HepG2 (cell line): ENCODE data around the gene CCDC33. TPM values are rescaled to one million over a fixed set of nuclear protein-coding genes. Genes with fewer than 3 reads are reported as not detected.
A peak's percentile ranks its signal among the peaks of the same experiment; 100 is the strongest.

Experiments
- ATAD3A ChIP-seq: sonication (generic); formaldehyde crosslinking; IDR thresholded peaks from 2 replicates; pipeline ENCODE4 v1.4.0; 2020; ENCODE audit warnings: missing genetic modification reagents
- ELF1 ChIP-seq: sonication (generic); formaldehyde crosslinking; IDR thresholded peaks from 2 replicates; pipeline ENCODE4 v1.4.0; 2020; ENCODE audit warnings: missing genetic modification reagents
- EZH2 ChIP-seq: conservative IDR thresholded peaks from 2 replicates; pipeline ENCODE4 v1.6.1; 2012; ENCODE audit warnings: mild to moderate bottlenecking, low read depth, low read length, moderate library complexity
- GLI4 ChIP-seq: sonication (generic); formaldehyde crosslinking; IDR thresholded peaks from 2 replicates; pipeline ENCODE4 v1.5.1; 2020; ENCODE audit warnings: missing genetic modification reagents, mild to moderate bottlenecking, moderate library complexity, borderline replicate concordance
- GPBP1L1 ChIP-seq: sonication (generic); formaldehyde crosslinking; IDR thresholded peaks from 2 replicates; pipeline ENCODE4 v1.5.0; 2020; ENCODE audit warnings: mild to moderate bottlenecking, missing genetic modification reagents
- HNRNPL ChIP-seq: fragments of 200-400 bp; formaldehyde crosslinking; IDR thresholded peaks from 2 replicates; pipeline ENCODE4 v1.6.1; 2017; ENCODE audit warnings: mild to moderate bottlenecking, low read depth, low read length
- NR2C2 ChIP-seq: sonication (generic); formaldehyde crosslinking; IDR thresholded peaks from 2 replicates; pipeline ENCODE4 v1.4.0; 2020; ENCODE audit warnings: missing genetic modification reagents, mild to moderate bottlenecking, moderate library complexity, borderline replicate concordance
- NR2F1 ChIP-seq, 2 experiments: fragments of 450-650 bp in 1 of 2; formaldehyde crosslinking in 1 of 2; IDR thresholded peaks; 2 replicates each; pipeline versions ENCODE4 v1.5.0 to v1.6.1; 2016 to 2020; ENCODE audit warnings: mild to moderate bottlenecking in 1 of 2, missing compliant biosample characterization in 1 of 2, missing genetic modification reagents in 1 of 2, moderate library complexity in 1 of 2
- RFX1 ChIP-seq: fragments of 450-650 bp; IDR thresholded peaks from 2 replicates; pipeline ENCODE4 v1.6.1; 2017
- SRY ChIP-seq: sonication (generic); formaldehyde crosslinking; IDR thresholded peaks from 2 replicates; pipeline ENCODE4 v1.8.0; 2022; ENCODE audit warnings: mild to moderate bottlenecking, missing genetic modification reagents
- TP53 ChIP-seq: sonication (generic); formaldehyde crosslinking; conservative IDR thresholded peaks from 2 replicates; pipeline ENCODE4 v1.4.0; 2020; ENCODE audit warnings: missing genetic modification reagents
- ZBTB44 ChIP-seq: sonication (generic); formaldehyde crosslinking; IDR thresholded peaks from 2 replicates; pipeline ENCODE4 v1.4.0; 2020; ENCODE audit warnings: missing genetic modification reagents
- ZNF138 ChIP-seq: sonication (generic); formaldehyde crosslinking; IDR thresholded peaks from 2 replicates; pipeline ENCODE4 v1.5.0; 2020; ENCODE audit warnings: mild to moderate bottlenecking, low read depth, missing genetic modification reagents
- ZNF253 ChIP-seq: sonication (generic); formaldehyde crosslinking; IDR thresholded peaks from 2 replicates; pipeline ENCODE4 v1.8.0; 2022; ENCODE audit warnings: mild to moderate bottlenecking, missing genetic modification reagents, borderline replicate concordance
- ZNF280B ChIP-seq: sonication (generic); formaldehyde crosslinking; IDR thresholded peaks from 2 replicates; pipeline ENCODE4 v1.5.0; 2020; ENCODE audit warnings: missing genetic modification reagents, mild to moderate bottlenecking, borderline replicate concordance
- ZNF501 ChIP-seq: sonication (generic); formaldehyde crosslinking; IDR thresholded peaks from 2 replicates; pipeline ENCODE4 v1.5.1; 2020; ENCODE audit warnings: mild to moderate bottlenecking, moderate library complexity, missing genetic modification reagents
- ZNF513 ChIP-seq: sonication (generic); formaldehyde crosslinking; conservative IDR thresholded peaks from 2 replicates; pipeline ENCODE4 v1.5.0; 2020; ENCODE audit warnings: missing genetic modification reagents
- ZNF589 ChIP-seq: sonication (generic); formaldehyde crosslinking; conservative IDR thresholded peaks from 2 replicates; pipeline ENCODE4 v1.8.0; 2022; ENCODE audit warnings: mild to moderate bottlenecking, moderate library complexity, missing genetic modification reagents
- ZNF672 ChIP-seq: sonication (generic); formaldehyde crosslinking; IDR thresholded peaks from 2 replicates; pipeline ENCODE4 v1.8.1; 2022; ENCODE audit warnings: missing genetic modification reagents
- ZNF724P ChIP-seq: sonication (generic); formaldehyde crosslinking; IDR thresholded peaks from 2 replicates; pipeline ENCODE4 v1.8.0; 2022; ENCODE audit warnings: missing genetic modification reagents, borderline replicate concordance
- ZNF737 ChIP-seq: sonication (generic); formaldehyde crosslinking; IDR thresholded peaks from 2 replicates; pipeline ENCODE4 v1.5.0; 2020; ENCODE audit warnings: missing genetic modification reagents, mild to moderate bottlenecking, borderline replicate concordance
- ZSCAN21 ChIP-seq: sonication (generic); formaldehyde crosslinking; IDR thresholded peaks from 2 replicates; pipeline ENCODE4 v1.8.0; 2022; ENCODE audit warnings: mild to moderate bottlenecking, missing genetic modification reagents, moderate library complexity, borderline replicate concordance
- ZSCAN22 ChIP-seq: sonication (generic); formaldehyde crosslinking; IDR thresholded peaks from 2 replicates; pipeline ENCODE4 v1.4.0; 2020; ENCODE audit warnings: mild to moderate bottlenecking, missing genetic modification reagents
- polyA plus RNA-seq, 8 experiments: library from polyadenylated mRNA; depleted of rRNA in 3 of 8; stranded (reverse) in 7 of 8; unstranded in 1 of 8; fragments of >200 nt; fragmentation: Illumina TruSeq in 4 of 8; extraction: Trizol in 4 of 8; gene quantifications; 2 replicates each; pipeline versions ENCODE4 v1.2.1 to v1.2.3, GENCODE V29; 2011 to 2016; ENCODE audit warnings: low read depth in 4 of 8, missing spikeins in 1 of 8, mixed read lengths in 1 of 8; ENCODE audit not compliant: insufficient read depth in 1 of 8
- total RNA-seq, 5 experiments: library from RNA; depleted of rRNA; stranded (reverse); fragments of >200 nt; fragmentation: Illumina TruSeq; extraction: Trizol; gene quantifications; 2 replicates each; pipeline ENCODE4 v1.2.3, GENCODE V29; 2016; ENCODE audit warnings: low read depth in 1 of 5

Gene CCDC33
- total and polyA plus RNA-seq, 2 of the 13 experiments (the other 11 are each of a cell fraction or from before 2014, with no cell fraction given) = 0.30 TPM; not detected in 1

GRCh38 chr15:74291101-74292071 is 55.3 kb downstream of the CCDC33 start (continued):
- TF ChIP-seq HNRNPL (no peak), ZNF513 (no peak), ZNF501 (CRISPR knock-in tag) (no peak), RFX1 (no peak), ZNF280B (CRISPR knock-in tag) (no peak; the same call in 1 of the 2 replicates), ZNF253 (CRISPR knock-in tag) (peak; percentile 47; the same call in 1 of the 2 replicates), GLI4 (CRISPR knock-in tag) (peak; percentile 83; the same call in 1 of the 2 replicates), ZSCAN22 (CRISPR knock-in tag) (no peak), ZNF737 (0 out of 2 replicates have a peak, but pooled peaks have one; percentile 46), ZNF724P (CRISPR knock-in tag) (0 out of 2 replicates have a peak, but pooled peaks have one; percentile 31), ZNF138 (CRISPR knock-in tag) (peak; percentile 67; the same call in 1 of the 2 replicates), ATAD3A (CRISPR knock-in tag) (0 out of 2 replicates have a peak, but pooled peaks have one; percentile 74), GPBP1L1 (no peak), NR2C2 (CRISPR knock-in tag) (no peak), ZNF672 (CRISPR knock-in tag) (no peak), ZBTB44 (CRISPR knock-in tag) (peak; percentile 97; the same call in 1 of the 2 replicates), TP53 (no peak), EZH2 (no peak), ELF1 (CRISPR knock-in tag) (0 out of 2 replicates have a peak, but pooled peaks have one; percentile 21), SRY (CRISPR knock-in tag) (peak; percentile 89), ZSCAN21 (CRISPR knock-in tag) (peak; percentile 74; the same call in 1 of the 2 replicates), ZNF589 (CRISPR knock-in tag) (peak; percentile 69; the same call in 1 of the 2 replicates), NR2F1 (CRISPR knock-in tag; IDR thresholded peaks at IDR 0.05) (no peak)
